HG02970 (cell line): ENCODE measurements around the gene SCGB2B2.
"Not testable (repeated sequence)": the region's sequence is repeated elsewhere in the genome, so short reads cannot be mapped to it uniquely, and the experiment has no call there.

Experiments used
- ATAC-seq: cut with Tn5 transposase; IDR thresholded peaks from one replicate; pipeline ENCODE4 v1.9.1; 2021; ENCODE audit warnings: mild to moderate bottlenecking, moderate library complexity, moderate number of reproducible peaks; ENCODE audit not compliant: unreplicated experiment, low FRiP score

SCGB2B2 gene

DNA sequence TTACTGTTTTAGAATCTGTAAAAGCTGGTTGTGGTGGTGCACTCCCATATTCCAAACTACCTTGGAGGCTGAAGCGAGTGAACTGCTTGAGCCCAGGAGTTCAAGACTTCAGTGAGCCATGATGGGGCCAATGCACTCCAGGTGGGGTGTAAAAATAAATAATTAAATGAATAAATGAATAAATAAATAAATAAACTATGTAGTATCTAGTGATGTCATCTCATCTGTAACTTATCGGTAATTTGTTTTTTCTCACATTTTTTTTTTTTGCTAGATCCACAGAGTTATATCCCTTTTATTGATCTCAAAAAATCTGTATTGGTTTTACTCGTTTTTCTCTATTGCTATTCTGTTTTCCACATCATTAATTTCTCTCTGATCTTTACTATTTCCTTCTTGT, 5.0 kb downstream of the SCGB2B2 start:
- ATAC-seq: no peak

DNA sequence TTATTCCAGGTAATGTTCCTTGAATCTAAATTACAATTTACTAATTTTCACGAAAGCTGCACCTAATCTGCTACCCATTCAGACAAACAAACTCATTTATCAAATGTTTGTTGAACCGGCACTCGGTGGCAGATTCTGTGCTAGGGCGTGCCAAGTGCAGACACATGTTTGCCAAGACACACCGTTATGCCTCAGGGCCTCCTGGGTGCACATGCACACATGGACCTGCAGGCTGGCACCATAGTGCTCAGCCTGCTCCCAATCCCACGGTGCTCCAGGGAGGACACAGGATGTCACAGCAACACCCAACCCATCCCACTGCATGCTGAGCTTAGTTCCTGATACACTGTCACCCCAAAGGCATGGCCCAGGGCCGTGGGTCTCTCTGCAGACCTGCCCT, 7.7 kb downstream of the SCGB2B2 start:
- ATAC-seq: no peak

DNA sequence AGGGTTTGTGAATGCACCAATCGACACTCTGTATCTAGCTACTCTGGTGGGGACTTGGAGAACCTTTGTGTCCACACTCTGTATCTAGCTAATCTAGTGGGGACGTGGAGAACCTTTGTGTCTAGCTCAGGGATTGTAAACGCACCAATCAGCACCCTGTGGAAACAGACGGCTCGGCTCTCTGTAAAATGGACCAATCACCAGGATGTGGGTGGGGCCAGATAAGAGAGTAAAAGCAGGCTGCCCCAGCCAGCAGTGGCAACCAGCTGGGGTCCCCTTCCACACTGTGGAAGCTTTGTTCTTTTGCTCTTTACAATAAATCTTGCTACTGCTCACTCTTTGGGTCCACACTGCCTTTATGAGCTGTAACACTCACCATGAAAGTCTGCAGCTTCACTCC, 8.3 kb downstream of the SCGB2B2 start:
- ATAC-seq: not testable (repeated sequence)

DNA sequence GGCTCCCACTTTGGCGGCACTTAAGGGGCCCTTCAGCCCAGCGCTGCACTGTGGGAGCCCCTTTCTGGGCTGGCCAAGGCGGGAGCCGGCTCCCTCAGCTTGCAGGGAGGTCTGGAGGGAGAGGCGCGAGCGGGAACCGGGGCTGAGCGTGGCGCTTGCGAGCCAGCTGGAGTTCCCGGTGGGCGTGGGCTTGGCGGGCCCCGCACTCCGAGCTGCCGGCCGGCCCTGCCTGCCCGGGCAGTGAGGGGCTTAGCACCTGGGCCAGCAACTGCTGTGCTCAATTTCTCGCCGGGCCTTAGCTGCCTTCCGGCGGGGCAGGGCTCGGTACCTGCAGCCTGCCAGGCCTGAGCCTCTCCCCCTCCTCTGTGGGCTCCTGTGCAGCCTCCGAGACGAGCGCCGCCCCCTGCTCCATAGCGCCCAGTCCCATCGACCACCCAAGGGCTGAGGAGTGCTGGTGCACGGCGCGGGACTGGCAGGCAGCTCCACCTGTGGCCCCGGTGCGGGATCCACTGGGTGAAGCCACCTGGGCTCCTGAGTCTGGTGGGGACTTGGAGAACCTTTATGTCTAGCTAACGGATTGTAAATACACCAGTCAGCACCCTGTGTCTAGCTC, 8.8 kb downstream of the SCGB2B2 start:
- not testable (repeated sequence) for ATAC-seq

GRCh38 chr19:34667349-34668076, 9.4 kb downstream of the SCGB2B2 start:
- ATAC-seq: no peak

GRCh38 chr19:34666958-34667265, 10.0 kb downstream of the SCGB2B2 start:
- no peak for ATAC-seq

GRCh38 chr19:34666200-34666957, 10.6 kb downstream of the SCGB2B2 start:
- ATAC-seq: no peak

DNA sequence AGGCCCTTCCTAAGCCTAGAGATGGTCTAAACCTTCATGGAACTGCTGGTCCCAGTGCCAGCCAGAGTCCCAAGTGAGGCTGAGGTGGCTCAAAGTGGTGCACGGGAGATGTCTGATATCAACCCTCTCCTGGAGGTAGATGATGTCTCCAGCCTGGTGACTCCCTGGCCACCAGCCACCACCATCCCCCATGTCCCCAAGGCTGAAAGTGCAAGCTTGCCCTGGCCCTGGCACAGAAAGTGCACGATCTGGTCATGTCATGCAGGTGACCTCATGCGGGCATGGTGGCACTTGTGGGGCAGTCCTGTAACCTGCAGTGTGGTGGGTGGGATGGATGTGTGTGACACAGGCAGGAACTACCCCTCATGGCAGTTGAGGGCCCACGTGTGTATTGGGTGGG, 11.7 kb downstream of the SCGB2B2 start:
- not testable (repeated sequence) for ATAC-seq

DNA sequence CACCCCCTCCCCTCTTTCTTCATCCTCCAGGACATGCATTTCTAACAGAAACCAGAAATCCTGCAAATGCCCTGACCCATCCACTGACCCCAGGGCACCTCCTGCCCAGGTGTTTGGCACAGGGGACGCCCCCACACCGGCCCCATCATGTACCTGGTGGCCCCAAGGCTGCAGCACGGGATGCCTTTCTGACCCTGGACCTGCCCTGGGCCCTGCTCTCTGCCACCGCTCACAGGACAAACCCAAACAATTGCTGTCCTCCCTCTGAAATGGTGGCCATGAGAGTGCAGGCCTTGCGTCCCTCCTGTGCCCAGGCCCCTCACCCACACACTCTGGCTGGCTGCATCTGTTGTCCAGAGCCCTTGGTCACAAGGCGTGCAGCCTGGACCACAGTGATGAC, 12.1 kb downstream of the SCGB2B2 start:
- ATAC-seq: no peak

DNA sequence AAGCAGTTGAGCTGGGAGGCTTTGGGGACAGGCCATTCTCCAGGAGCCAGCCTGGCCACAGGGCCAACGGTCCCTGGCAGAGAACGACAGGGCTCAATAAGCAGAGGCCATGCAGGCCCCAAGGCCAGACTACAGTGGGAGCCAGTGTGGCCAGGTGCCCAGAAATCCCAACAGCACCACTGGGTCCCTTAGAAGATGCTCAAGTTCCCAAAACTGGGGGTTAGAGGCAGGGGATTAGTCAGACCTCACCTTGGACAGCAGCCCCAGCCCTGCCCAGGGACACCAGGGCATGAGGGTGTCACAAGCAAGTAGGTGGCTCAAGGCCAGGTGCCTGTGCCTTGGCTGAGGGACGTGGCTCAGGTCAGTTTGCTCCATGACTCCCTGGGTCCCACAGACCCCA, 12.8 kb downstream of the SCGB2B2 start:
- no peak for ATAC-seq

DNA sequence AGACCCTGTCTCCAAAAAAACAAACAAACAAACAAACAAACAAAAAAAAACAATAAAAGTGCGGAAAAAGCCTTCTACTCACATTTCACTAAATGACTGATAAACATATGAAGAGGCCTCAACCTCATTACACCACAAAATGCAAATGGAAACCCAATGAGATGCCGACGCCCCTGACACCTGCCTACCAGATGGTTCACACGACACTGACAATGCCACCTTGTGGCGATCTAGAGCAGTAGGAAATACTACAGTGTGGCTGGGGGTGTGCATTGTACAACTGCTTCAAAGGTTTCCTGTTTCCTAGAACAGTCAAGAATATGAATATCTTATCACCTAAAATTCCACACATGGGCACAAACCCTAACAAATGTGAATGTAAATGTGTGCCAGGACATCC, 14.0 kb downstream of the SCGB2B2 start:
- ATAC-seq: no peak

- ATAC-seq: no peak
Measured at GRCh38 chr19:34661357-34661756, 15.6 kb downstream of the SCGB2B2 start.

- no peak for ATAC-seq
Measured at GRCh38 chr19:34655651-34656050, 21.3 kb downstream of the SCGB2B2 start.

- ATAC-seq: no peak
Measured at GRCh38 chr19:34654796-34655195, 22.2 kb downstream of the SCGB2B2 start.

GRCh38 chr19:34651747-34652146, 25.2 kb downstream of the SCGB2B2 start:
- no peak for ATAC-seq

- ATAC-seq: no peak
Measured at GRCh38 chr19:34649886-34650543, 26.9 kb downstream of the SCGB2B2 start.

DNA sequence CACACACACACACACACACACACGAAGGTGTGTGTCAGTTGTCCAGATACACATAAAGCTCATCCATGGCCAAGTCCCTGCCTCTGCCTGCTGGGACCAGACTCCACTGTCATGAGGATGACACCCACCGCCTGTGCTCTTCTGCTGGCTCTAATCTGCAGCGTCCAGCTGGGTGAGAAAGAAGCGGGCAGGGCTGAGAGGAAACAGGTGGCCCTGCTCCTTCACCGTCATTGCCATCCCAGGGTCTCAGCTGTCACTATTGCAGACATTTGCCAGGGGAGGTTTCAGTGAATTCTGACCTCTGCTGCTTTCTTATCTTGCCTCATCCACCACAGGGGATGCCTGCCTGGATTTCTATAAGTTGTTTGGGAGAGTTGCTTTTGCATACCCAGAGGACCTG, 31.4 kb downstream of the SCGB2B2 start:
- no peak for ATAC-seq

DNA sequence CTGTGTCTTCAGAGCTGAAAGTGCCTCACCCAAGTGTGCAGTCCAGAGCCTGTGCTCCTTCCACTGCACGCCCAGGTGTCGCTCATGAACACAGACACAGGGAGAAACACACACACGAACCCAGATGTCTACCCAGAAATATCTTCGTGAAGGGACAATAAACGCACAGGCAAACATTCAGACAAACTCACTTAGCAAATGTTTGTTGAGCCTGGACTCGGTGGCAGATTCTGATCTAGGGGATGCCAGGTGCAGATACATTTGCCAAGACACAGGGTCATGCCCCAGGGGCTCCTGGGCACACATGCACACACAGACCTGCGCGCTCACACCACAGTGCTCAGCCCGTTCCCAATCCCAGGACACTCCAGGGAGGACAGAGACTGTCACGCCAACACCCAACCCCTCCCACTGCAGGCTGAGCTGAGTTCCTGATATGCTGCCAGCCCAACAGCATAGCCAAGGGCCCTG, 31.9 kb downstream of the SCGB2B2 start:
- no peak for ATAC-seq

- no peak for ATAC-seq
Measured at GRCh38 chr19:34642241-34642640, 34.7 kb downstream of the SCGB2B2 start.

GRCh38 chr19:34639491-34640085, 37.4 kb downstream of the SCGB2B2 start:
- ATAC-seq: no peak

GRCh38 chr19:34633802-34634201, 43.2 kb downstream of the SCGB2B2 start:
- no peak for ATAC-seq
